Testis (tissue), 2 donors: Measurements from ENCODE around the gene FAM107B.

ENCODE experiments used
- POLR2A ChIP-seq: fragments of 450-650 bp; IDR thresholded peaks from one replicate; pipeline ENCODE4 v1.6.1; 2017; ENCODE audit warnings: antibody characterized with exemption, mild to moderate bottlenecking, moderate library complexity
- TF ChIP-seq, protein P1 (sequence below), 3 experiments: fragments of 450-650 bp in 2 of 3; fragments of 200-600 bp in 1 of 3; sonication (generic) in 1 of 3; IDR thresholded peaks; one replicate each; pipeline ENCODE4 v1.5.1; 2016 to 2019; ENCODE audit warnings: antibody characterized with exemption in 3 of 3, mild to moderate bottlenecking in 2 of 3, moderate library complexity in 1 of 3

DNA sequence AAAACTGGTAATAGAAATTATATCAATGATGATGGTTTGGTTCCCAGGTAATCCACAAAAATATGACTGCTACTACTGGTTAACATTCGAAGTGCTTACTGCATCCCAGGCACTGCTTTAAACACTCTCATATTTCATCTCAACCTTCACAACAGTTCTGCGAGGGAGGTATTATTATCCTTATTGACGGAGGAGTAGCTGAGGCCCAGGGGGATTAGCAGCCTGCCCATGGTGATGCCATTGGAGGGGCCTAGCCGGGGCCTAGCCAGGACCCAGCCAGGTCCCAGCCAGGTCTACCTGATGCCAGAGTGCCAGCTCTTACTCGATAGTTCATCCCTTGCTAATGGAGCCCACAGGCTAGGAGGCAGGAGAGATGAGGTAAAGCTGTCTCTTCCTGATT is 217.1 kb downstream of the FAM107B start:
- no peak for TF ChIP-seq POLR2A
- TF ChIP-seq, protein P1, sequence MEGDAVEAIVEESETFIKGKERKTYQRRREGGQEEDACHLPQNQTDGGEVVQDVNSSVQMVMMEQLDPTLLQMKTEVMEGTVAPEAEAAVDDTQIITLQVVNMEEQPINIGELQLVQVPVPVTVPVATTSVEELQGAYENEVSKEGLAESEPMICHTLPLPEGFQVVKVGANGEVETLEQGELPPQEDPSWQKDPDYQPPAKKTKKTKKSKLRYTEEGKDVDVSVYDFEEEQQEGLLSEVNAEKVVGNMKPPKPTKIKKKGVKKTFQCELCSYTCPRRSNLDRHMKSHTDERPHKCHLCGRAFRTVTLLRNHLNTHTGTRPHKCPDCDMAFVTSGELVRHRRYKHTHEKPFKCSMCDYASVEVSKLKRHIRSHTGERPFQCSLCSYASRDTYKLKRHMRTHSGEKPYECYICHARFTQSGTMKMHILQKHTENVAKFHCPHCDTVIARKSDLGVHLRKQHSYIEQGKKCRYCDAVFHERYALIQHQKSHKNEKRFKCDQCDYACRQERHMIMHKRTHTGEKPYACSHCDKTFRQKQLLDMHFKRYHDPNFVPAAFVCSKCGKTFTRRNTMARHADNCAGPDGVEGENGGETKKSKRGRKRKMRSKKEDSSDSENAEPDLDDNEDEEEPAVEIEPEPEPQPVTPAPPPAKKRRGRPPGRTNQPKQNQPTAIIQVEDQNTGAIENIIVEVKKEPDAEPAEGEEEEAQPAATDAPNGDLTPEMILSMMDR (IDR thresholded peaks at IDR 0.05), result no peak
